Measurements from ENCODE around the gene RTN4RL1.
"Not testable (repeated sequence)": the region's sequence is repeated elsewhere in the genome, so short reads cannot be mapped to it uniquely, and the experiment has no call there.

RTN4RL1 gene

DNA sequence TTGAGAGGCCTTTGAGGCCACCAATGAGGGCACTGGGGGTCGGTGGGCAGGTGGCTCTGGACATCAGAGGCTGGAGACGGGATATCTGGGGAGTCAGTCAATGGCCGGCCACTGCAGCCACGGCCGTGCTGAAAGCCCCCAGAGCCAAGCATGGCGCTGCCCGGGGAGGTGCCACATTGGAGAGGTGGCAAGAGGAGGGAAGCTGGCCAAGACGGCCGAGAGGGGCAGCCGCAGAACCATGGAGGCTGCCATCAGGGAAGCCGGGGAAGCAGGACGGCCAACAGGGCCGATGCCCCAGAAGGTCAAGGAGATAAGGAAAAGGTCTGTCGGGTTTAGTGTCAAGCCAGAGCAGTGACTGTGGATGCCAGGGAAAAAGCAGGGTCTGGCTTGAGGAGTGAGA is 9.8 kb downstream of the RTN4RL1 start:
- TF ChIP-seq, protein P1, sequence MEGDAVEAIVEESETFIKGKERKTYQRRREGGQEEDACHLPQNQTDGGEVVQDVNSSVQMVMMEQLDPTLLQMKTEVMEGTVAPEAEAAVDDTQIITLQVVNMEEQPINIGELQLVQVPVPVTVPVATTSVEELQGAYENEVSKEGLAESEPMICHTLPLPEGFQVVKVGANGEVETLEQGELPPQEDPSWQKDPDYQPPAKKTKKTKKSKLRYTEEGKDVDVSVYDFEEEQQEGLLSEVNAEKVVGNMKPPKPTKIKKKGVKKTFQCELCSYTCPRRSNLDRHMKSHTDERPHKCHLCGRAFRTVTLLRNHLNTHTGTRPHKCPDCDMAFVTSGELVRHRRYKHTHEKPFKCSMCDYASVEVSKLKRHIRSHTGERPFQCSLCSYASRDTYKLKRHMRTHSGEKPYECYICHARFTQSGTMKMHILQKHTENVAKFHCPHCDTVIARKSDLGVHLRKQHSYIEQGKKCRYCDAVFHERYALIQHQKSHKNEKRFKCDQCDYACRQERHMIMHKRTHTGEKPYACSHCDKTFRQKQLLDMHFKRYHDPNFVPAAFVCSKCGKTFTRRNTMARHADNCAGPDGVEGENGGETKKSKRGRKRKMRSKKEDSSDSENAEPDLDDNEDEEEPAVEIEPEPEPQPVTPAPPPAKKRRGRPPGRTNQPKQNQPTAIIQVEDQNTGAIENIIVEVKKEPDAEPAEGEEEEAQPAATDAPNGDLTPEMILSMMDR (IDR thresholded peaks at IDR 0.05; ENCODE audit: insufficient read depth, low read length, missing control alignments), result no peak
- CTCF ChIA-PET, result interaction anchor here (0.6 kb wide), 2 partner anchors 15 to 391 kb away, joined by 3 read pairs; no protein-coding TSS in a partner anchor
- POLR2A ChIA-PET, result no interaction called here

DNA sequence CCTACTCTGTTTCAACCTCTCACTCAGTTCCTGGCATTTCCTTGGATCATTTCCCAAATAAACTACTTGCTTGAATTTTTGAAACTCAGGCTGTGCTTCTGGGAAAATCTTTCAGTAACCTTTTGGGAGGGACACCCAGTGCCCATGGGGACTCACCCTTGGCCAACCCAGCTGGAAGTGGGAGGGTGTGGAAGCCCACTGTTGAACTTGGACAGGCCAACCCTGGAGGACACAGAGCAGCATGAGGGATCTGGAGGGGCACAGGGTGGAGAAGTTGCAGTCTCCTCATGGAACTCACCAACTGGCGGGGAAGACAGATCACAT is 11.2 kb downstream of the RTN4RL1 start:
- CTCF ChIA-PET, result interaction anchor here (1.1 kb wide), 2 partner anchors 12 kb away, joined by 3 to 4 read pairs; no protein-coding TSS in a partner anchor
- no peak overlapping the region for H3K4me3 ChIP-seq (ENCODE audit: low read depth, low read length)
- no peak for DNase-seq (ENCODE audit: low read depth, low spot score)
- POLR2A ChIA-PET, result no interaction called here
- TF ChIP-seq, protein P1 (IDR thresholded peaks at IDR 0.05; ENCODE audit: insufficient read depth, low read length, missing control alignments), result no peak

More for the DNA sequence above, 9.8 kb downstream of the RTN4RL1 start:
- H3K4me3 ChIP-seq (ENCODE audit: low read depth, low read length), result no peak overlapping the region
- no peak for DNase-seq (ENCODE audit: low read depth, low spot score)

DNA sequence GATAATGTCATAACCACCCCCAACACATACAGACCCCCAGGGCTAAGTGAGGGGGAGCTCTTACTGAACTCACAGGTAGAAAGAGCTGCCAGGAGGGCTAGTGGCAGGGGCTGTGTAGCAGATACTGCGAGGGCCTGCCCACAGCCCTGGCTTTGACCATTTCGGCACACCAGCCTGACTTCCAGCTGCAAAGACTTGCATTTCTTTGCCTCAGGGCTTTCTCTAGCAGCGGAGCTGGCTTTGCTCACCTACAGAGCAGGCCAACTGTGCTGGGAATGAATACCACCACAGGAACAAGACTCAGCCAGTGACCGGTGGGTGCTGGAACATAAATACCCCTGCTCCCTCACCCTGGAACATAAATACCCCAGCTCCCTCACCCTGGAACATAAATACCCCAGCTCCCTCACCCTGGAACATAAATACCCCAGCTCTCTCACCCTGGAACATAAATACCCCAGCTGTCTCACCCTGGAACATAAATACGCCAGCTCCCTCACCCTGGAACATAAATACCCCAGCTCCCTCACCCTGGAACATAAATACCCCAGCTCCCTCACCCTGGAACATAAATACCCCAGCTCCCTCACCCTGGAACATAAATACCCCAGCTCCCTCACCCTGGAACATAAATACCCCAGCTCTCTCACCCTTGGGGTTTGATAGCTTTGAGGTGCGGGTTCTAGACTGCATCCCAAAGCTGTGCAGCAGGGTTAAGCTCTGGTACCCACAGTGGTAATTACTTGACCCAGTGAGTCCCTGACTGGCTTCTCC is 11.7 kb downstream of the RTN4RL1 start:
- CTCF ChIA-PET, result interaction anchor here (1.1 to 1.2 kb wide), 2 partner anchors 12 to 21 kb away, joined by 3 to 4 read pairs; no protein-coding TSS in a partner anchor
- DNase-seq (ENCODE audit: low read depth, low spot score); H3K4me3 ChIP-seq (ENCODE audit: low read depth, low read length); POLR2A ChIA-PET: not testable (repeated sequence)

DNA sequence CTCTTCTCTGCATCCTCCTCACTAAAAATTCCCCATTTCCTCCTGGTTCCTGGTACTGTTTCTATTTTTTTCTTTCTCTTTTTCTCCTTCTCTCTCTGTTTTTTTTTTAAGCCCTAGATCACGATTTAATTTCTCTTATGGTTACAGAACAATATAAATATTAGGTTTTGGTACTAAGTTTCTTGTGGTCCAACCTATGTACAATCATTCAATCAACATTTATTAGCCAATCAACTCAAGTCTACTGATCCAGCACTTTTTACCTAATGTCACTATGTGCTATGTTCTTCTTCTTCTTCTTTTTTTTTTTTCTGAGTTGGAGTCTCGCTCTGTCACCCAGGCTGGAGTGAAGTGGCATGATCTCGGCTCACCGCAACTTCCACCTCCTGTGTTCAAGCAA is 12.6 kb downstream of the RTN4RL1 start:
- TF ChIP-seq, protein P1 (IDR thresholded peaks at IDR 0.05; ENCODE audit: insufficient read depth, low read length, missing control alignments), result no peak
- ChIA-PET CTCF (interaction anchor here (1.2 to 1.3 kb wide), 2 partner anchors 22 to 104 kb away, joined by 4 read pairs; no protein-coding TSS in a partner anchor), POLR2A (no interaction called here)
- DNase-seq (ENCODE audit: low read depth, low spot score), result no peak
- no peak overlapping the region for H3K4me3 ChIP-seq (ENCODE audit: low read depth, low read length)

DNA sequence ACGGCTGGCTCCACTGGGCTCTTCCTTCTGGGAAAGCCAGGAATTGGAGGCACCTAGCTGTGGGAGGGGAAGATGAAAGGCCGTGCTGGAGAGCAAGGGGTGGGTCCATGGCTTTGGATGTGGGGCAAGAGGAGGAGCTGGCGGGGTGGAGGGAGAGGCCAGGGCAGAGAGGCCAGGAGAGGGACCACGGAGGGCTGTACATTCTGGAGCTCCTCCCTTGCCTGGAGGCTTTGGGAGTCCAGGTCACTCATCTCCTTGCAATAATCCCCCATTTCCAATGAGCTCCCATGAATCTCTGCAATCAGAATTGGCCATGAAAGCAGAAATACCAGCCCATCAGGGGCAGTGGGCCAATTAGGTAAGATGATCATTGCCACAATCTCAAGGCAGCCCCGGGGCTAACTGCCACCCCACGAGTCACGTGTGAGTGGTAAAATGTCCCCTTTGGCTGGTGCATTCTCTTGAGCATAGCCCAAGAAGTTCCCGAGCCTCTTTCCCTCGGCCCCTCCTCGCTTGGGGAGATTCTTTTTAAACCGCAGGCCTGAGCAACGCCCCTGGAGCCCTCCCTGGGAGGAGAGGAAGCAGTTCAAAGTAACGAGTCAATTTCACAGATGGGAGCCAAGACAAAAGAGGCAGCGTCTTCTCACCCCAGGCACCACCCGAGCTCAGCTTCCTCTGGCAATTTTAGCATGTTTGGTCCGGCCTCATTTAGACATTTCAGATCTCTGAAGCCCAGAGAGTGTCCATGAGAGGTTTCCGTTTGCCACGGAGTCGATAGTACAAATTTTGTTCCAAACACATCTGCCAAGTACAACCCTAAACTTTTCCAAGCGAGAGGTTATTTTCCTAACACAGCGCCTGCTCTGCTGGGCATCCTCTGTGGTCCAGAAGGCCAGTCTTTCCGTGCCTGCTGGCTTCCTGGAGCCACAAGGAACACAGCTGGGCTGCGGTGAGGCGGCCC is 13.4 kb downstream of the RTN4RL1 start:
- no peak for DNase-seq (ENCODE audit: low read depth, low spot score)
- CTCF ChIA-PET, result interaction anchor here (1.1 to 1.5 kb wide), 4 partner anchors 14 to 130 kb away, joined by 4 to 7 read pairs (median 5); partner anchors contain the start of gene RTN4RL1
- POLR2A ChIA-PET, result no interaction called here
- TF ChIP-seq, protein P1 (IDR thresholded peaks at IDR 0.05; ENCODE audit: insufficient read depth, low read length, missing control alignments), result no peak
- H3K4me3 ChIP-seq (ENCODE audit: low read depth, low read length), result no peak overlapping the region

DNA sequence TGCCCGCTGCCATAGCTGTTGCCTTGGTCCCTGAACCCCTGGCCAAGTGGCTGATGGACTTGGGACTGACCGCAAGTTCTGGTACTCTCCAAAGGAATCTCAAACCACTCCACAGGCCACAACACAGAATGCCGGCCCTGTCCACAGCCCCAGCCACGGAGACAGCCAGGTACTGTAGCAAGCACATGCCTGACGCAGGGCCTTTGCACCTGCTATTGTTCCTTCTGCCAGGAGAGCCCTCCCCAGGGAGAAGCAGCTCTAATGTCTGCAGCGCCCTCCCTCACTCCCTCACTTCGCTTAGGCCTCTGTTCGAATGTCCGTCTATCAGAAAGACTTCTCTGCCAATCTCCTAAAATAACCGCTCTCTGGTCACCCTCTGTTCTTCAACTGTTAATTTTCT is 15.4 kb downstream of the RTN4RL1 start:
- ChIA-PET CTCF (no interaction called here), POLR2A (no interaction called here)
- TF ChIP-seq, protein P1 (IDR thresholded peaks at IDR 0.05; ENCODE audit: insufficient read depth, low read length, missing control alignments), result no peak
- H3K4me3 ChIP-seq (ENCODE audit: low read depth, low read length), result no peak overlapping the region
- no peak for DNase-seq (ENCODE audit: low read depth, low spot score)

Measured in AG04449 (cell line).